MM.1S (cell line): ENCODE data around the gene IDH3A.

Source experiments
- DNase-seq: peaks from one replicate; pipeline ENCODE4 v3.0.0-alpha.2; 2015
- H2AFZ ChIP-seq: fragments of 300-600 bp; sonication (generic); 2 replicates; pipeline ENCODE4 v1.6.0; 2016; ENCODE audit warnings: antibody characterized with exemption, low read length
- H3F3A ChIP-seq: fragments of 300-600 bp; sonication (generic); 2 replicates; pipeline ENCODE4 v1.6.1; 2016; ENCODE audit warnings: mild to moderate bottlenecking, antibody characterized with exemption, low read length, moderate library complexity, mixed read lengths; ENCODE audit not compliant: insufficient read depth
- H3K27ac ChIP-seq: fragments of 300-600 bp; sonication (generic); 2 replicates; pipeline ENCODE4 v1.5.1; 2016; ENCODE audit warnings: mild to moderate bottlenecking, low read length
- H3K27me3 ChIP-seq: fragments of 300-600 bp; sonication (generic); replicated peaks from 2 replicates; pipeline ENCODE4 v1.6.0; 2016; ENCODE audit warnings: low read length; ENCODE audit not compliant: insufficient read depth
- H3K36me3 ChIP-seq: fragments of 300-600 bp; sonication (generic); replicated peaks from 2 replicates; pipeline ENCODE4 v1.6.1; 2016; ENCODE audit warnings: mild to moderate bottlenecking, low read length, mixed read lengths; ENCODE audit not compliant: insufficient read depth
- H3K4me1 ChIP-seq: fragments of 300-600 bp; sonication (generic); 2 replicates; pipeline ENCODE4 v1.6.1; 2016; ENCODE audit warnings: low read length, mixed read lengths
- H3K4me2 ChIP-seq: fragments of 300-600 bp; sonication (generic); 2 replicates; pipeline ENCODE4 v1.6.0; 2016; ENCODE audit warnings: low read depth, low read length
- H3K4me3 ChIP-seq: fragments of 300-600 bp; sonication (generic); 2 replicates; pipeline ENCODE4 v1.5.1; 2016; ENCODE audit warnings: low read length, mixed read lengths
- H3K79me2 ChIP-seq: fragments of 300-600 bp; sonication (generic); 2 replicates; pipeline ENCODE4 v1.6.1; 2016; ENCODE audit warnings: mixed run types, low read length, mixed read lengths
- H3K9ac ChIP-seq: fragments of 300-600 bp; sonication (generic); 2 replicates; pipeline ENCODE4 v1.6.1; 2016; ENCODE audit warnings: low read length, mixed read lengths
- H3K9me2 ChIP-seq: fragments of 300-600 bp; sonication (generic); replicated peaks from 2 replicates; pipeline ENCODE4 v1.6.1; 2016; ENCODE audit warnings: mild to moderate bottlenecking, low read length, mixed read lengths; ENCODE audit not compliant: insufficient read depth
- H3K9me3 ChIP-seq: fragments of 300-600 bp; sonication (generic); replicated peaks from 2 replicates; pipeline ENCODE4 v1.6.1; 2016; ENCODE audit warnings: mild to moderate bottlenecking, low read length, mixed read lengths; ENCODE audit not compliant: insufficient read depth
- H4K20me1 ChIP-seq: fragments of 300-600 bp; sonication (generic); 2 replicates; pipeline ENCODE4 v1.6.1; 2016; ENCODE audit warnings: mild to moderate bottlenecking, low read length, moderate library complexity, mixed read lengths; ENCODE audit not compliant: insufficient read depth
- CTCF ChIP-seq: fragments of 300-600 bp; sonication (generic); IDR thresholded peaks from 2 replicates; pipeline ENCODE4 v1.5.1; 2016; ENCODE audit warnings: antibody characterized with exemption, low read length, mixed read lengths
- EZH2 ChIP-seq: fragments of 300-600 bp; sonication (generic); optimal IDR thresholded peaks from 2 replicates; pipeline ENCODE3; 2017; ENCODE audit warnings: low read depth, mild to moderate bottlenecking, antibody characterized with exemption, low read length, mixed read lengths
- EZH2phosphoT487 ChIP-seq: fragments of 300-600 bp; sonication (generic); IDR thresholded peaks from 2 replicates; pipeline ENCODE4 v1.6.1; 2018; ENCODE audit warnings: antibody characterized with exemption, low read length

Gene IDH3A

GRCh38 chr15:78149068-78149804, at the start of gene IDH3A:
IDH3A (plus strand) TSS chr15:78149362; CDS start chr15:78149404, 42 bp downstream.
- Histone ChIP-seq H3K79me2 (peaks cover 48% of the 10 kb centered on the region), H2AFZ (peak within 1 kb of the TSS; percentile 53), H3K4me1 (peaks cover 11% of the 10 kb centered on the region), H3K9me3 (no peaks in the 10 kb centered on the region), H3K9me2 (no peaks in the 10 kb centered on the region), H3F3A (no peaks in the 10 kb centered on the region), H4K20me1 (no peaks in the 10 kb centered on the region), H3K9ac (peak within 1 kb of the TSS; percentile 70), H3K4me2 (peak within 1 kb of the TSS; percentile 95), H3K27ac (peak within 1 kb of the TSS; percentile 25; the same call in 1 of the 2 replicates), H3K4me3 (peak within 1 kb of the TSS; percentile 78), H3K27me3 (no peaks in the 10 kb centered on the region), H3K36me3 (0 out of 2 replicates have a peak, but pooled peaks cover 5% of the 10 kb centered on the region)
- TF ChIP-seq EZH2 (no peak), EZH2phosphoT487 (no peak), CTCF (no peak)
- peak; percentile 98 for DNase-seq

- Histone ChIP-seq H3K4me3 (no peak overlapping the region), H3K36me3 (no peaks in the 10 kb centered on the region), H3K79me2 (no peaks in the 10 kb centered on the region), H3K4me2 (no peak overlapping the region), H2AFZ (no peak overlapping the region), H3K4me1 (peaks cover 3% of the 10 kb centered on the region; the same call in 1 of the 2 replicates), H3K27ac (no peak overlapping the region), H3K9me2 (no peaks in the 10 kb centered on the region), H3K9me3 (no peaks in the 10 kb centered on the region), H4K20me1 (no peaks in the 10 kb centered on the region), H3K9ac (no peak overlapping the region), H3F3A (no peaks in the 10 kb centered on the region), H3K27me3 (no peaks in the 10 kb centered on the region)
- TF ChIP-seq EZH2 (no peak), EZH2phosphoT487 (no peak), CTCF (no peak)
- no peak for DNase-seq
Observed at GRCh38 chr15:78100886-78101285, 48.3 kb upstream of the IDH3A start.

GRCh38 chr15:78101423-78102105, 47.6 kb upstream of the IDH3A start:
- no peaks in the 10 kb centered on the region for H4K20me1 ChIP-seq
- no peaks in the 10 kb centered on the region for H3K9me2 ChIP-seq
- H3K27ac ChIP-seq, result no peak overlapping the region
- no peaks in the 10 kb centered on the region for H3F3A ChIP-seq
- H3K4me2 ChIP-seq, result no peak overlapping the region
- peaks cover 3% of the 10 kb centered on the region; the same call in 1 of the 2 replicates for H3K4me1 ChIP-seq
- no peak for DNase-seq
- H3K9me3 ChIP-seq, result no peaks in the 10 kb centered on the region
- H2AFZ ChIP-seq, result no peak overlapping the region
- H3K4me3 ChIP-seq, result no peak overlapping the region
- TF ChIP-seq EZH2phosphoT487, result no peak
- TF ChIP-seq CTCF, result no peak
- TF ChIP-seq EZH2, result no peak
- no peak overlapping the region for H3K9ac ChIP-seq
- no peaks in the 10 kb centered on the region for H3K36me3 ChIP-seq
- H3K27me3 ChIP-seq, result no peaks in the 10 kb centered on the region
- H3K79me2 ChIP-seq, result no peaks in the 10 kb centered on the region
